ENCODE measurements around the gene MRPS34. TPM values are rescaled to one million over a fixed set of nuclear protein-coding genes. Genes with fewer than 3 reads are reported as not detected.

The MRPS34 gene
- total RNA-seq, 1 donor from 2014 or later = 70.9 TPM

DNA sequence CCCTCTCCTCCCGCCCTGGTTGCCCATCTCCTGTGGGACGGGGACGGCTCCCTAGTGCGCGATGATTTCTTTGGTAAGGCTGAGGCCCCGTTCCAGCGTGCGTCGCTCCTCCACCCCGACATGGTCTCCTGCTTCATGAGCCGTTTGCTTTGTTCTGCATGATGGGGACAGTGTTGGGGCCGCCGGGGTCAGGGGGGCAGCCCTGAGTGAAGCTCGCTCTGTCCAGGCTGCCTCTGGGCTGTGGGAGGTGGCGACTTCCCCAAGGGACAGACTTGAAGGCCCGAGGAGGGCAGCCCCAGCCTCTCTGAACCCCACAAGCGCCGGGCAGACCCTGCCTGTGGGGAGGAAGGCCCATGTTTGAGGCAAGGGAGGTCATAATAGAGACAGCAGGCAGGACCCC is 14.0 kb downstream of the MRPS34 start:
- Mint-ChIP-seq H3K4me3 (ENCODE audit: unreplicated experiment) (no peak overlapping the region), H3K4me1 (ENCODE audit: unreplicated experiment) (no peaks in the 10 kb centered on the region), H3K36me3 (ENCODE audit: unreplicated experiment) (peaks cover 17% of the 10 kb centered on the region), H3K9me3 (ENCODE audit: unreplicated experiment) (no peaks in the 10 kb centered on the region), H3K27me3 (ENCODE audit: unreplicated experiment) (no peaks in the 10 kb centered on the region), H3K27ac (ENCODE audit: unreplicated experiment) (no peak overlapping the region)
- no peak for DNase-seq (ENCODE audit: extremely low spot score, unreplicated experiment)
- TF ChIP-seq, protein P1, sequence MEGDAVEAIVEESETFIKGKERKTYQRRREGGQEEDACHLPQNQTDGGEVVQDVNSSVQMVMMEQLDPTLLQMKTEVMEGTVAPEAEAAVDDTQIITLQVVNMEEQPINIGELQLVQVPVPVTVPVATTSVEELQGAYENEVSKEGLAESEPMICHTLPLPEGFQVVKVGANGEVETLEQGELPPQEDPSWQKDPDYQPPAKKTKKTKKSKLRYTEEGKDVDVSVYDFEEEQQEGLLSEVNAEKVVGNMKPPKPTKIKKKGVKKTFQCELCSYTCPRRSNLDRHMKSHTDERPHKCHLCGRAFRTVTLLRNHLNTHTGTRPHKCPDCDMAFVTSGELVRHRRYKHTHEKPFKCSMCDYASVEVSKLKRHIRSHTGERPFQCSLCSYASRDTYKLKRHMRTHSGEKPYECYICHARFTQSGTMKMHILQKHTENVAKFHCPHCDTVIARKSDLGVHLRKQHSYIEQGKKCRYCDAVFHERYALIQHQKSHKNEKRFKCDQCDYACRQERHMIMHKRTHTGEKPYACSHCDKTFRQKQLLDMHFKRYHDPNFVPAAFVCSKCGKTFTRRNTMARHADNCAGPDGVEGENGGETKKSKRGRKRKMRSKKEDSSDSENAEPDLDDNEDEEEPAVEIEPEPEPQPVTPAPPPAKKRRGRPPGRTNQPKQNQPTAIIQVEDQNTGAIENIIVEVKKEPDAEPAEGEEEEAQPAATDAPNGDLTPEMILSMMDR (IDR thresholded peaks at IDR 0.05) = no peak

DNA sequence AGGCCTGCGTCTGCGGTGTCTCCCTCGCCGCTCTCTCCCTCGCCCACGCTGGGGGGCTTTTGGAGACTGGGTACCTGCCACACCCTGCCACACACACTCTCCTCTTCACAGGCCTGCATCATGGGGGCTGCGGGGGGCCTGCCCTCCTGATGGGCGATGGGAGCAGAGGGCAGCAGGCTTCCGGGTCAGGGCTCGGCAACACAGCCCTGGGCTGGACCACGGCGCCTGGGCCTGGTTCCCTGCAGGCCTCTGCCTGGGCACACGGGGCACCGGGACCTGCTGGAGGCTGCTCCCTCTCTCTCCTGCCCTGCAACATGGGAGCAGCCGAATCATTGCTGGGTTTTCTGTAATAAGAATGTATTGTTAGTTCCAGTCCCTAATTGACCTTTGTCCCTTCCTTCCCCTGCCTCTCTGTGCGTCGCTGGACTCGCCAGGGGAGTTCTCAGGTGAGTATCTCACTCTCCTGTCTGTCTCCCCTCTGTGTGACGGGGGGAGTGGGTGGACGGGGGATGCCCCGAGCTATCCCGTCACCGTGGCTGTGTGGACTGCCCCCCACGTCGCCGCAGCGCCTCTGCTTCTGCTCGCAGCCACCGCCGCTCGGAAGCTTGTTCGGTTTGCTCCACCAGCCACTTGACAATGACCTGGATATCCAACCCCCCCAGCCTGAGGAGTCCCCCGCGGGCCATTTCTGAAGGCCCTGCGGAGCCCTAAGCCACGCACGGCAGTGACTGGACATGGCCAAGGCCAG is 15.0 kb downstream of the MRPS34 start:
- H3K27me3 Mint-ChIP-seq (ENCODE audit: unreplicated experiment) = no peaks in the 10 kb centered on the region
- peaks cover 17% of the 10 kb centered on the region for H3K36me3 Mint-ChIP-seq (ENCODE audit: unreplicated experiment)
- no peaks in the 10 kb centered on the region for H3K4me1 Mint-ChIP-seq (ENCODE audit: unreplicated experiment)
- TF ChIP-seq, protein P1 (IDR thresholded peaks at IDR 0.05) = no peak
- no peaks in the 10 kb centered on the region for H3K9me3 Mint-ChIP-seq (ENCODE audit: unreplicated experiment)
- no peak overlapping the region for H3K27ac Mint-ChIP-seq (ENCODE audit: unreplicated experiment)
- no peak overlapping the region for H3K4me3 Mint-ChIP-seq (ENCODE audit: unreplicated experiment)
- no peak for DNase-seq (ENCODE audit: extremely low spot score, unreplicated experiment)

DNA sequence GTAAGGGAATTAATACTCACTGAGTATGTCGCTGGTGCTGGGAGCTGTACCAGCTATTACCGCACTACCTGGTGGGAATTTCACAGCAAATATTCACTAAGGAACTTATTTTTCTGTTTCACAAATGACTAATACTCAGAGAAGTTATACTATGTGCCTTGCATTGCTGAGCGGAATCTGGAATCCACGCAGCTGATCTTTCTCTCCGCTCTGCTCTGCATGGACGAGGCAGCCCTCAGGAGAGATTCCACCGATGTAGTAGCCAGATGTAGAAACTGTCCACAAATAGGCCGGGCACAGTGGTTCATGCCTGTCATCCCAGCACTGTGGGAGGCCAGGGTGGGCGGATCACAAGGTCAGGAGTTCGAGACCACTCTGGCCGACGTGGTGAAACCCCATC is 18.7 kb downstream of the MRPS34 start:
- no peaks in the 10 kb centered on the region for H3K27me3 Mint-ChIP-seq (ENCODE audit: unreplicated experiment)
- H3K4me1 Mint-ChIP-seq (ENCODE audit: unreplicated experiment) = no peaks in the 10 kb centered on the region
- TF ChIP-seq, protein P1 (IDR thresholded peaks at IDR 0.05) = no peak
- H3K36me3 Mint-ChIP-seq (ENCODE audit: unreplicated experiment) = peaks cover 12% of the 10 kb centered on the region
- no peaks in the 10 kb centered on the region for H3K9me3 Mint-ChIP-seq (ENCODE audit: unreplicated experiment)
- H3K27ac Mint-ChIP-seq (ENCODE audit: unreplicated experiment) = no peak overlapping the region
- DNase-seq (ENCODE audit: extremely low spot score, unreplicated experiment) = no peak
- H3K4me3 Mint-ChIP-seq (ENCODE audit: unreplicated experiment) = no peak overlapping the region

DNA sequence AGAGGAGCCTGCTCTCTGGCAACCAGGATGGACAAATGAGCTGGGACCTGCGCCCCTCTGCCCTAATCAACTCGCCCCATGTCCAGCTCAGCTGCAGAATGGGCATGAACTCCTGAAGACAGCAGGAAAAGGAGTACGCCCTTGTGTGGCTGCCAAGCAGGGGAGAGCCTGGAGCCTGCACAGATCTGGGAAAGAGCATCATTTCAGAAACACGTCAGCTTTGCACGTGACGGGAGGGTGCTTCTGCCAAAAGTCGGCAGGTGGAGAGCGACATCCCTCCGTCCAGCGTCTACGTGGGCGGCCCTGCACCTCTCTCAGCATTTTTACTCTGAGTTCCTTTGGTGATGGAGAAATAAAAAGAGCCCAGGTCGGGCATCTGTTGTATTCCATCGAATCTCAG is 20.1 kb downstream of the MRPS34 start:
- H3K4me1 Mint-ChIP-seq (ENCODE audit: unreplicated experiment) = peaks cover 1% of the 10 kb centered on the region
- no peaks in the 10 kb centered on the region for H3K9me3 Mint-ChIP-seq (ENCODE audit: unreplicated experiment)
- H3K27me3 Mint-ChIP-seq (ENCODE audit: unreplicated experiment) = no peaks in the 10 kb centered on the region
- no peak for DNase-seq (ENCODE audit: extremely low spot score, unreplicated experiment)
- no peak overlapping the region for H3K4me3 Mint-ChIP-seq (ENCODE audit: unreplicated experiment)
- TF ChIP-seq, protein P1 (IDR thresholded peaks at IDR 0.05) = no peak
- no peak overlapping the region for H3K27ac Mint-ChIP-seq (ENCODE audit: unreplicated experiment)
- H3K36me3 Mint-ChIP-seq (ENCODE audit: unreplicated experiment) = peaks cover 12% of the 10 kb centered on the region

DNA sequence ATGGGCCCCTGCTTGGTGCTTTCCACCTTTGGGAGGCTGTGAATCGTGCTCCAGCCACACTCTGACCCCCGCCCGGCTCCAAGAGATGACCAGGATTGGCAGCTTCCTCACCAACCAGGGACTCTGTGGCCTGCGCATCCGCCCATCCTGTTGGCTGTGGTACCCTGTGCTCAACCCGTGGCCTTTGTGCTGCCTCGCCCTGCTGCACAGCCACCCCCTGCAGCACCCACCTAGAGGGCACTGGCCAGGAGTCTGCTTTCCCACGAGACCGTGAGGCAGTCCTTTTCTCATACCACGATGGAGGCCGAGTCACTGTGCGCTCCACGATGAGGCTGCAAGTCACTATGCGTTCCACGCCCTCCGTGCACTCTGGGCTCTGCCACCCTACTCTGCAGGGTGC is 21.0 kb downstream of the MRPS34 start:
- Mint-ChIP-seq H3K4me1 (ENCODE audit: unreplicated experiment) (peaks cover 5% of the 10 kb centered on the region), H3K9me3 (ENCODE audit: unreplicated experiment) (no peaks in the 10 kb centered on the region), H3K36me3 (ENCODE audit: unreplicated experiment) (peaks cover 12% of the 10 kb centered on the region), H3K27ac (ENCODE audit: unreplicated experiment) (no peak overlapping the region), H3K4me3 (ENCODE audit: unreplicated experiment) (no peak overlapping the region), H3K27me3 (ENCODE audit: unreplicated experiment) (no peaks in the 10 kb centered on the region)
- no peak for DNase-seq (ENCODE audit: extremely low spot score, unreplicated experiment)
- TF ChIP-seq, protein P1 (IDR thresholded peaks at IDR 0.05) = no peak
